ENCODE data around the gene NCOA4. TPM values are rescaled to one million over a fixed set of nuclear protein-coding genes. Genes with fewer than 3 reads are reported as not detected.

Gene NCOA4
- total and polyA plus RNA-seq, 2 of the 8 experiments (the other 6 are each of a cell fraction or from before 2014, with no cell fraction given) = 28.9 to 65.2 TPM

GRCh38 chr10:46070749-46071148, 40.3 kb upstream of the NCOA4 start:
- Histone ChIP-seq H3K36me3 (ENCODE audit: control insufficient read depth in 2 of 4, insufficient read depth in 4 of 4, low read length in 3 of 4) (no peaks in the 10 kb centered on the region), H3K56ac (replicated peaks; ENCODE audit: insufficient read length, low read depth, low read length) (no peak overlapping the region), H3K23me2 (ENCODE audit: low read depth, low read length) (no peaks in the 10 kb centered on the region), H4K91ac (replicated peaks; ENCODE audit: insufficient read length, low read length) (no peak overlapping the region), H3K4ac (replicated peaks; ENCODE audit: insufficient read length, low read depth, low read length) (no peak overlapping the region), H2BK12ac (ENCODE audit: low read depth, low read length) (no peak overlapping the region), H2AFZ (ENCODE audit: low read length) (no peak overlapping the region), H3K18ac (ENCODE audit: extremely low read depth, low read length) (no peak overlapping the region), H3K4me3 (ENCODE audit: extremely low read depth in 1 of 4, insufficient read depth in 2 of 4, low read depth in 3 of 4, low read length in 4 of 4) (no peak overlapping the region), H2BK120ac (replicated peaks; ENCODE audit: low read depth, low read length) (no peak overlapping the region), H3K27me3 (replicated peaks in 1 of 4; ENCODE audit: control insufficient read depth in 3 of 4, extremely low read depth in 1 of 4, insufficient read depth in 3 of 4, low read length in 3 of 4) (no peaks in the 10 kb centered on the region), H4K20me1 (replicated peaks in 1 of 2; ENCODE audit: control insufficient read depth in 1 of 2, insufficient read depth in 2 of 2, low read length in 2 of 2) (no peaks in the 10 kb centered on the region), H2AK5ac (ENCODE audit: low read depth, low read length) (no peak overlapping the region), H4K8ac (ENCODE audit: extremely low read depth, insufficient read depth, low read length) (no peak overlapping the region), H4K5ac (ENCODE audit: insufficient read length, low read depth, low read length) (no peak overlapping the region), H2BK20ac (ENCODE audit: low read length) (no peak overlapping the region), H2BK5ac (ENCODE audit: low read depth, low read length) (no peak overlapping the region), H3K9ac (replicated peaks in 1 of 4; ENCODE audit: extremely low read depth in 1 of 4, low read depth in 3 of 4, low read length in 3 of 4) (no peak overlapping the region), H3K79me1 (ENCODE audit: low read depth, low read length) (no peaks in the 10 kb centered on the region), H3K27ac (ENCODE audit: low read depth, low read length) (no peak overlapping the region), H3K79me2 (ENCODE audit: control insufficient read depth in 1 of 2, insufficient read depth in 2 of 2, low read length in 2 of 2) (no peaks in the 10 kb centered on the region), H3K9me3 (ENCODE audit: insufficient read depth in 2 of 2, low read depth in 1 of 2, low read length in 1 of 2) (no peaks in the 10 kb centered on the region), H3K4me1 (replicated peaks in 1 of 4; ENCODE audit: control insufficient read depth in 3 of 4, insufficient read depth in 4 of 4, low read length in 3 of 4) (no peaks in the 10 kb centered on the region), H3K4me2 (ENCODE audit: insufficient read depth in 1 of 2, low read depth in 2 of 2, low read length in 2 of 2) (no peak overlapping the region), H3K23ac (ENCODE audit: insufficient read length) (no peak overlapping the region), H3K14ac (ENCODE audit: insufficient read length) (no peak overlapping the region), H2BK15ac (ENCODE audit: low read length) (no peak overlapping the region)
- ChIA-PET POLR2A (ENCODE audit: partially characterized antibody) (interaction anchor here (1.2 kb wide), 1 partner anchor 17 kb away, joined by 3 read pairs; no protein-coding TSS in a partner anchor), CTCF (ENCODE audit: partially characterized antibody) (interaction anchor here (0.9 kb wide), 1 partner anchor 34 kb away, joined by 3 read pairs; no protein-coding TSS in a partner anchor)
- TF ChIP-seq ATF2 (IDR thresholded peaks at IDR 0.05; ENCODE audit: low read length) (no peak), BACH1 (IDR thresholded peaks at IDR 0.05; ENCODE audit: low read length) (no peak), EGR1 (IDR thresholded peaks at IDR 0.05; ENCODE audit: borderline replicate concordance, low read depth, low read length) (no peak), POU5F1 (IDR thresholded peaks at IDR 0.05; ENCODE audit: low read depth, low read length) (no peak), CREB1 (IDR thresholded peaks at IDR 0.05) (no peak), RFX5 (IDR thresholded peaks at IDR 0.05; ENCODE audit: borderline replicate concordance, low read depth, low read length) (no peak), JUND (IDR thresholded peaks at IDR 0.05; ENCODE audit: low read length) (no peak), SP1 (IDR thresholded peaks at IDR 0.05; ENCODE audit: low read depth, low read length) (no peak), SIN3A (conservative IDR thresholded peaks at IDR 0.05 in 1 of 2, IDR thresholded peaks at IDR 0.05 in 1 of 2; ENCODE audit: low read depth in 1 of 2, low read length in 2 of 2) (no peak), CHD1 (IDR thresholded peaks at IDR 0.05; ENCODE audit: low read depth, low read length) (no peak), NRF1 (IDR thresholded peaks at IDR 0.05; ENCODE audit: low read depth, low read length) (no peak), SAP30 (IDR thresholded peaks at IDR 0.05; ENCODE audit: insufficient read depth, insufficient replicate concordance, low read length) (no peak), EZH2 (IDR thresholded peaks at IDR 0.05; ENCODE audit: low read depth, low read length, severe bottlenecking) (no peak), ZNF274 (IDR thresholded peaks at IDR 0.05; ENCODE audit: borderline replicate concordance, extremely low read depth, low read length) (no peak)
- 57% methylated on average over 6 of the region's 6 CpGs; no CpG with 5 or more reads in 1 of the 2 experiments for WGBS, 2 experiments (ENCODE audit: extremely low coverage in 1 of 2, insufficient coverage in 1 of 2, insufficient read length in 1 of 2, insufficient replicate concordance in 2 of 2, low coverage in 1 of 2, low lambda C conversion rate in 2 of 2, missing lambda C conversion rate in 1 of 2)
- DNase-seq (ENCODE audit: low read depth in 1 of 2, low spot score in 2 of 2) (no peak), FAIRE-seq (no peak)
